Hippocampal formation (tissue), 2 donors: Measurements from ENCODE around the gene ABCA1.
"Not testable (repeated sequence)": the region's sequence is repeated elsewhere in the genome, so short reads cannot be mapped to it uniquely, and the experiment has no call there.

Source experiments
- DNase-seq, 2 donors: peaks; one replicate each; lab custom pipeline; 2025; lab: John Stamatoyannopoulos, UW

ABCA1 gene, protein sequence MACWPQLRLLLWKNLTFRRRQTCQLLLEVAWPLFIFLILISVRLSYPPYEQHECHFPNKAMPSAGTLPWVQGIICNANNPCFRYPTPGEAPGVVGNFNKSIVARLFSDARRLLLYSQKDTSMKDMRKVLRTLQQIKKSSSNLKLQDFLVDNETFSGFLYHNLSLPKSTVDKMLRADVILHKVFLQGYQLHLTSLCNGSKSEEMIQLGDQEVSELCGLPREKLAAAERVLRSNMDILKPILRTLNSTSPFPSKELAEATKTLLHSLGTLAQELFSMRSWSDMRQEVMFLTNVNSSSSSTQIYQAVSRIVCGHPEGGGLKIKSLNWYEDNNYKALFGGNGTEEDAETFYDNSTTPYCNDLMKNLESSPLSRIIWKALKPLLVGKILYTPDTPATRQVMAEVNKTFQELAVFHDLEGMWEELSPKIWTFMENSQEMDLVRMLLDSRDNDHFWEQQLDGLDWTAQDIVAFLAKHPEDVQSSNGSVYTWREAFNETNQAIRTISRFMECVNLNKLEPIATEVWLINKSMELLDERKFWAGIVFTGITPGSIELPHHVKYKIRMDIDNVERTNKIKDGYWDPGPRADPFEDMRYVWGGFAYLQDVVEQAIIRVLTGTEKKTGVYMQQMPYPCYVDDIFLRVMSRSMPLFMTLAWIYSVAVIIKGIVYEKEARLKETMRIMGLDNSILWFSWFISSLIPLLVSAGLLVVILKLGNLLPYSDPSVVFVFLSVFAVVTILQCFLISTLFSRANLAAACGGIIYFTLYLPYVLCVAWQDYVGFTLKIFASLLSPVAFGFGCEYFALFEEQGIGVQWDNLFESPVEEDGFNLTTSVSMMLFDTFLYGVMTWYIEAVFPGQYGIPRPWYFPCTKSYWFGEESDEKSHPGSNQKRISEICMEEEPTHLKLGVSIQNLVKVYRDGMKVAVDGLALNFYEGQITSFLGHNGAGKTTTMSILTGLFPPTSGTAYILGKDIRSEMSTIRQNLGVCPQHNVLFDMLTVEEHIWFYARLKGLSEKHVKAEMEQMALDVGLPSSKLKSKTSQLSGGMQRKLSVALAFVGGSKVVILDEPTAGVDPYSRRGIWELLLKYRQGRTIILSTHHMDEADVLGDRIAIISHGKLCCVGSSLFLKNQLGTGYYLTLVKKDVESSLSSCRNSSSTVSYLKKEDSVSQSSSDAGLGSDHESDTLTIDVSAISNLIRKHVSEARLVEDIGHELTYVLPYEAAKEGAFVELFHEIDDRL (N-terminal part only)

DNA sequence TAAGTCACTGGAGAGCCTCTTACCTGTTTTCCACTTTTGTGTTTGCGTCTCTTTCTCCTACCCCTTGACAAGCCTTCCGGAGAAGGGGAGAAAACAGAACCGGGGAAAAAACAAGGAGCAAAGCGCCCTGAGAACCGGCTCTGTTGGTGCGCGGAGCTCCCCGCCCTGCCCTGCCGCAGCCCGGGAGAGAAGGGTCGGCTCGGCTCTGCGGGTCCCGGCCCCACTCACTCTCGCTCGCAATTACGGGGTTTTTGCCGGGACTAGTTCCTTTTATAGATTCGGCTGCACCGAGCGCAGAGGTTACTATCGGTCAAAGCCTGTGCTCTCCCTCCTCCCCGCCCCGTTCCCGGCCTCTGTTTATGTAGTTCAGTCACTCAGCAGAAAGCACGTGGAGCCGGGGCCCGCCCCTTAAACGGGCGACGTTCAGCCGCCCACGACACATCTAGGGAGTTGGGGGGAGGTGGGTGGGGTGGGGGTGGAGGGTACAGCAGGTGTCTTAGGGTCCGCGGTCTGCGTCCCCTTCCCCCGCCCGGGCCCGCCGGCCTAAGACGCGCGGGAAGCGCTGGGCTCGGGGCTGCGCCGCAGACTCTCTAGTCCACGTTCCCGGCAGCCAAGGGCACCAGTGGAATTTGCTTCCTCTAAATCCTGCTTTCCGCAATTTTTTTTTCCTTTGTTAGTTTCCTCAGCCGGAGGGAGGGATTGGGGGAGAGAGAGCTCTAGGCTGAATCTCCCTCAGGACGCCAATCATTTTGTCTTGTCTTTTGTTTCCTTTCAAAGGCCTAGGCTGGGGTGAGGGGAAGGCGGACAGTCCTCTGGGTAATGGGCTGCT lies at the start of gene ABCA1:
TSS of gene ABCA1 (minus strand) at position 244 of the 829 bp plus-strand sequence. CDS start 24,476 bp downstream, outside the sequence.
- DNase-seq: peak; percentile 84 to 90

GRCh38 chr9:104977580-104977979 lies 49.6 kb upstream of the ABCA1 start:
- DNase-seq: no peak

DNA sequence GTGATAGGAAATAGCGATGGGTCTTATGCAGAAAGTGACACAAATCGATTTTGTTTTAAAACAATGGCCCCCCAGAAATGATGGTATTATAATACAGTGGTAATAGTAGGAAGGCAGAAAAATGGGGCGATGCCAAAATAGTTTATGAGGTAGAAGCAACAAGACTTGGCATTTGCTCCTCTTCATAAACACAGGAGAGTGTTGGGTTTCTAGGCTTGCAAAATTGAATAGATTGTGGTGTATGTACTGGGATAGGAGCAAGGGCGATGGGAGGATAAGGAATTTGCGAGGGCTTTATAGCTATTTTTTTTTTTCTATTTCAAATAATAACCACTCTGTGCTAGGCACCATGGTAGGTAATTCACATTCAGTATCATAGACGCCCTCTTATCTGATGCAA lies 49.2 kb upstream of the ABCA1 start:
- no peak for DNase-seq

- DNase-seq: not testable (repeated sequence)
Observed at GRCh38 chr9:104975966-104976595, 48.1 kb upstream of the ABCA1 start.

GRCh38 chr9:104974053-104974962 lies 46.4 kb upstream of the ABCA1 start:
- DNase-seq: no peak

- DNase-seq: no peak
Observed at GRCh38 chr9:104972242-104972866, 44.4 kb upstream of the ABCA1 start.

- DNase-seq: no peak
Observed at GRCh38 chr9:104971511-104971910, 43.6 kb upstream of the ABCA1 start.

- no peak for DNase-seq
Observed at GRCh38 chr9:104970271-104970987, 42.5 kb upstream of the ABCA1 start.

GRCh38 chr9:104969116-104969515 lies 41.2 kb upstream of the ABCA1 start:
- no peak for DNase-seq

DNA sequence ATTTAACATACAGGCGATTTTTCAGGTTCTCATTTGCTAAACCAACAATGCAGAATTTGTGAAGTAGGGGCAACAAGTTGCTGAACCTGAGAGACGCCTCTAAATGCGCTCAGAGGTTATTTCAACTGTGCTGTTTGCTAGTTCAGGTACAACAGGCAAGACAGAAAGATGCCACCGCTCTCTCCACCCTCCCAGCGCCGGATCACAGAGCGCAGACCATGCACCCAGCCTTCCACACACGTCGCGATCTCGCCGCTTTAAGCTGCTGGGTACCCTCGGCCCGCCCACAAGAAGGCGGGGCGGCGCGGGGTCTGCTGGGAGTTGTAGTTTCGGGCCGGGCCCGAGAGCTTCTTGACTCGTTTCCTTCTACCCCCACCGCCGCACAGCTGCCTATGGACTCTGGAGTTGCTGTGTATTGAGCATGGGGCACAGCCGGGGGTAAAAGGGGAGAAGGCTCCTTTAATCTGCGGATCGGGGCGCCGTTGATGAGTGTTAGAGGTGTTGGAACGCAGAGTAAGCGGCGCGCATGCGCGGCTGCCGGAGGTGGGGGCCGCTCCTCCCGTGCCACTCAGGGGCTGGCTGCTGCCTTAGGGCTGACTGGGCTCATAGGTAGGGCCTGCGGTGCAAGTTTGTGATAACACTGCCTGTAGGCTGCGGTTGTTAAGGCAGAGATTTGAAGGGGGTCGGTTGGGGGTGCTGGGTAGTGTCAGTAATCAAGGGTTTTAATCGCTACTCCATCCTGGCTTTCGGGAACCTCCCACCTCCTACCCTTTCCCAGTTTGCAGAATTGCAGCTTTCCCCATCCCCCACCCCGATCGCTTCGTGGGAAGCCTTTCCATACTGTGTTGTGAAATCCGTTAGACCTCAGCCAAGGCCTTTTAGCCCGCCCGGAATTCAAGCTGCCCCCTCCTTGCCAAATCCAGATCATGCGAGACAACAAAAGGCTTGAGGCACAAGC lies 40.3 kb upstream of the ABCA1 start:
- DNase-seq: peak; percentile 88 to 95

DNA sequence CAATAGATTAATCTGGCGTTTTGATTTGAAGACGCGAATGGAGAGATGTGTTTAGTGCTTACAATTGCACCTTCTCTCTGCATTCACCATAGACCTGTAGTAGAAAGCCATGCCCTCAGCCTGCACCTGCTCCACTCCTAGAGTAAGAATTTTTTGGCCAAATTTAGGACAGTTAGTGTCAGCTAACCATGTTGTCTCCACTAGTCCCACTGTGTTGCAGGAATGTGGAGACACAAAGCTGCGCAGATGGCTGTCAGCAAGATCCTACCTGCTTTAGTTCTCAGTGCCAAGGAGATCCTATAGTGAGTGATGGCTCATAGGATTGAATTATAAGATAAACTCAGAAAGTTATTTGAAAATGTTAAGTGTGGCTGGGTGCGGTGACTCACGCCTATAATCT lies 35.1 kb upstream of the ABCA1 start:
- DNase-seq: no peak

DNA sequence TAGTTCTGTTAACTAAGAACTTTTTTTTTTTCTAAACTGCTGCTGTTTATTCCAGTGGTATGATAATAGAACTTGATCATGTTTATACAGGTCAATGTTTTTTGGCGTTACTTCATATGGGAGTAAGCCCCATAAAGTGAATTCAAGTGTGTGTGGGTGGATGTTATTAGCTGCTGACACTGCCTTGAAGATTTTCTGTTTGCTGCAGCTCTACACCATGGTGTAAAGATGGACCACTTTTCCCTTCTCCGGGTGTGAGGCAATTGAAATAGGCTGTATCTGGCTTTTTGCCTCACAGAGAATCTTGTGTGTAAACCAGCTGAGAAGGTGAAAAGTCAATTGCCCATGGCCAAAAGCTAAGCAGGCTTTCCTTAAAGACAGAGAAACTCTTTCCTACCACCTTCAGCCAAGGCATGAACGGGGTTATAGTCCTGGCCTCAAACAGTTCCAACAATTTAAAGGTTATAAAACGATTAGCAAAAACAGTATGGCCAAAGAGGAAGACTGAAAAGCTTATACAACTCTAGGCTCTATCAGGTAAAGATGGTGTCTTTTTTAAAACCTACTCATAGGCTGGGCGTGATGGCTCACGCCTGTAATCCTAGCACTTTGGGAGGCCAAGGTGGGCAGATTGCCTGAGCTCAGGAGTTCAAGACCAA lies 33.9 kb upstream of the ABCA1 start:
- no peak for DNase-seq

DNA sequence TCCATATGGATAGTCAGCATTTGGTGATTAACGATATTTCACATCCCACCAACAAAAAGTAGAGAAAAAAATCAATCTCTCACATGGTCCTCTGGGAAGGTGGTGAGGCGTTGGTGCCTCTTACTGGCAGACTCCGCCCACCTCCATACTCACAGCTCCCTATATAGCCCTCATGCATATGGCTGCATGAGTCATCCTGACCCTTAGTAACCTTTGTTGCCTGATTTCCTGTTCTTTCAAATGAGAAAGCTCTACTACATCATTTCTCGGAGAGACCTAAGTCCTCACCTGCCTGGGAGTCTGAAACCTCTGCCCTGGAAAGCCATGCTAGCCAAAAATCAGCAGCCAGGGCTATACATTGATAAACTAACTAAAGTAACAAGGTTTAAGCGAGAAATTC lies 33.3 kb upstream of the ABCA1 start:
- no peak for DNase-seq

- DNase-seq: no peak
Observed at GRCh38 chr9:104960662-104961061, 32.7 kb upstream of the ABCA1 start.

GRCh38 chr9:104958751-104959150 lies 30.8 kb upstream of the ABCA1 start:
- DNase-seq: no peak

DNA sequence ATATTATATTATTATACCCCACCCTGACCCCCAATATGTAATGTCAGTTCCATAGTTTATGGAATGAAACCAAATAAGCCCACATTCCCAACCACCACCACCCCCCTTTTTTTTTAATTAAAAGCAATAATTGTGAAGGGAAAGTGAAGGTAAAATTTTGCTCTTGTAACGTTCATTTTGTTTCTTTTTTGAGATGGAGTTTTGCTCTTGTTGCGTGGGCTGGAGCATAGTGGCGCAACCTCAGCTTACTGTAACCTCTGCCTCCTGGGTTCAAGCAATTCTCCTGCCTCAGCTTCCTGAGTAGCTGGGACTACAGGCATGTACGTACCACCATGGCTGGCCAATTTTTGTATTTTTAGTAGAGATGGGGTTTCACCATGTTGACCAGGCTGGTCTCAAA lies 30.1 kb upstream of the ABCA1 start:
- not testable (repeated sequence) for DNase-seq

DNA sequence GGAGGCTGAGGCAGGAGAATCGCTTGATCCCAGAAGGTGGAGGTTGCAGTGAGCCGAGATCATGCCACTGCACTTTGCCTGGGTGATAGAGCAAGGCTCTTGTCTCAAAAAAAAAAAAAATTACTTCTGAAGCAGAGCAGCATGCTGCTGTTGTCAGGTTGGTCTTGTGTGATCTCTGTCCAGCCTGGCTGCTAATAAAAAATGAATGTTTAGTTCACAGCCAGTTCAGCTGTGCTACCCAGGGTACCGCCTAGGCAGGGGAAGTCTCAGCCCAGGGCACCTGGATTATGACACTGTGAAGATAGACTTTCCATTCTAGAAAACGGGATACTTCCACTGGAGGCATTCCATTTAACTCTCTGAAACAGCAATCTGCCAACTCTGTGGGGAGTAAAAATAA lies 23.5 kb upstream of the ABCA1 start:
- no peak for DNase-seq
